ENCODE results near the gene PCCA. TPM values are rescaled to one million over a fixed set of nuclear protein-coding genes. Genes with fewer than 3 reads are reported as not detected.

Gene PCCA
- total and polyA plus RNA-seq, 4 donors: 17.7 to 37.4 (median 22.6) TPM

DNA sequence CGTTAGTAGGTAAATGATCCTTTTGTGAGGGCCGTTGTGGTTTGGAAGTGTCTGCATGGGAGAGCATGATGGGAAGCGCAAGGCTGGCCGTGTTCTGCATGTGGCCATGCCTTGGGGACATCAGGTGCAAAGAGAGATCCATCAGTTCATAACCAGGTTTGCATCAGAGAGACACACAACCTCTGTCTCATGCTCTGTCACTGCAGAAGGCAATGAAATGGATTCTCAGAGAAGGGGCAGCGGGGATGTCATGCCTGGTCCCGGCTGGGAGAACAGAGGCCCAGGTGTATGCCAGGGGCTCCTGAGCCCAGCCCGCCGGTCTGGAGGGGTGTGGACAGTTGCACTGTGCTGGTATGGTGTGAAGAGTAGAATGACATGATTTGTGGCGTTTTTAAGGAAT, 439.5 kb downstream of the PCCA start:
- no peak for ATAC-seq (ENCODE audit: low FRiP score)
- Histone ChIP-seq H3K9me3 (ENCODE audit: control insufficient read depth, low read length) (no peaks in the 10 kb centered on the region), H3K36me3 (ENCODE audit: control insufficient read depth in 1 of 2, insufficient read depth in 2 of 2, low read length in 1 of 2) (no peaks in the 10 kb centered on the region), H3K4me3 (ENCODE audit: low read length in 2 of 2) (no peak overlapping the region), H3K27ac (ENCODE audit: low read depth in 1 of 2, low read length in 2 of 2) (no peak overlapping the region), H3K4me1 (ENCODE audit: control insufficient read depth in 1 of 2, insufficient read depth in 2 of 2, low read length in 2 of 2) (no peaks in the 10 kb centered on the region), H3K27me3 (ENCODE audit: control insufficient read depth in 1 of 2, insufficient read depth in 2 of 2, low read length in 1 of 2) (no peaks in the 10 kb centered on the region)
- intact Hi-C loops (cut with DNase I): no loop called here
- 94 to 95% methylated on average over 9 of the region's 9 CpGs for WGBS, 2 donors
- DNase-seq: no peak

- intact Hi-C loops (cut with DNase I): no loop called here
These were observed 439.9 kb downstream of the PCCA start for GRCh38 chr13:100528820-100529219.

DNA sequence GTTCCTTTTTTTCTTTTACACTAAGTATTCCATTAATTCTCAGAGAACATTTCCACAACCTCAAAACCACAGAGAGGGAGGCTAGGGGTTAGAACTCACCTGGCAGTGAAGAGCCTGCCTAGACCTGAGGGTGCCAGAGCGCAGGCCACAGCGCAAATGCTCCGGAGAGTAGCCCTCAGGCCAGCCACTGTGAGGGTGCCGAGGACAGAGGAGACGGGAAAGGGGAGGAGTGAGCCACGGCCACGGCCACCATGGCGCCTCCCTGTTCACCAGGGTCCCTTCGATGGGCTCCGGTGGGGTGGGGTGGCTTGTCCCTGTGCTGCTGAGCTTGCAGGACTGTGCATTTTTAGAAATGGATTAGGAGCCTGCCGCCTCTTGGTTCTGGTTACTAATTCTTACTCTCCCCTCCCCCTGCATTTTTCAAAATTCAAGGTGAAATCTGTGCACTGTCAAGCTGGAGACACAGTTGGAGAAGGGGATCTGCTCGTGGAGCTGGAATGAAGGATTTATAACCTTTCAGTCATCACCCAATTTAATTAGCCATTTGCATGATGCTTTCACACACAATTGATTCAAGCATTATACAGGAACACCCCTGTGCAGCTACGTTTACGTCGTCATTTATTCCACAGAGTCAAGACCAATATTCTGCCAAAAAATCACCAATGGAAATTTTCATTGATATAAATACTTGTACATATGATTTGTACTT, 440.9 kb downstream of the PCCA start:
- WGBS, 2 donors: 95 to 97% methylated on average over 14 to 15 of the region's 15 CpGs
- Histone ChIP-seq H3K36me3 (ENCODE audit: control insufficient read depth in 1 of 2, insufficient read depth in 2 of 2, low read length in 1 of 2) (no peaks in the 10 kb centered on the region), H3K27ac (ENCODE audit: low read depth in 1 of 2, low read length in 2 of 2) (no peak overlapping the region), H3K27me3 (ENCODE audit: control insufficient read depth in 1 of 2, insufficient read depth in 2 of 2, low read length in 1 of 2) (no peaks in the 10 kb centered on the region), H3K4me1 (ENCODE audit: control insufficient read depth in 1 of 2, insufficient read depth in 2 of 2, low read length in 2 of 2) (no peaks in the 10 kb centered on the region), H3K9me3 (ENCODE audit: control insufficient read depth, low read length) (no peaks in the 10 kb centered on the region), H3K4me3 (ENCODE audit: low read length in 2 of 2) (no peak overlapping the region)
- no peak for DNase-seq
- intact Hi-C loops (cut with DNase I): no loop called here
- ATAC-seq (ENCODE audit: low FRiP score): no peak

More at GRCh38 chr13:100528820-100529219, 439.9 kb downstream of the PCCA start:
- H3K4me1 ChIP-seq (ENCODE audit: control insufficient read depth in 1 of 2, insufficient read depth in 2 of 2, low read length in 2 of 2): no peaks in the 10 kb centered on the region
- no peak overlapping the region for H3K4me3 ChIP-seq (ENCODE audit: low read length in 2 of 2)
- 94 to 95% methylated on average over 11 of the region's 11 CpGs for WGBS, 2 donors
- H3K36me3 ChIP-seq (ENCODE audit: control insufficient read depth in 1 of 2, insufficient read depth in 2 of 2, low read length in 1 of 2): no peaks in the 10 kb centered on the region
- ATAC-seq (ENCODE audit: low FRiP score) (no peak), DNase-seq (no peak)
- H3K27ac ChIP-seq (ENCODE audit: low read depth in 1 of 2, low read length in 2 of 2): no peak overlapping the region
- no peaks in the 10 kb centered on the region for H3K27me3 ChIP-seq (ENCODE audit: control insufficient read depth in 1 of 2, insufficient read depth in 2 of 2, low read length in 1 of 2)
- no peaks in the 10 kb centered on the region for H3K9me3 ChIP-seq (ENCODE audit: control insufficient read depth, low read length)

DNA sequence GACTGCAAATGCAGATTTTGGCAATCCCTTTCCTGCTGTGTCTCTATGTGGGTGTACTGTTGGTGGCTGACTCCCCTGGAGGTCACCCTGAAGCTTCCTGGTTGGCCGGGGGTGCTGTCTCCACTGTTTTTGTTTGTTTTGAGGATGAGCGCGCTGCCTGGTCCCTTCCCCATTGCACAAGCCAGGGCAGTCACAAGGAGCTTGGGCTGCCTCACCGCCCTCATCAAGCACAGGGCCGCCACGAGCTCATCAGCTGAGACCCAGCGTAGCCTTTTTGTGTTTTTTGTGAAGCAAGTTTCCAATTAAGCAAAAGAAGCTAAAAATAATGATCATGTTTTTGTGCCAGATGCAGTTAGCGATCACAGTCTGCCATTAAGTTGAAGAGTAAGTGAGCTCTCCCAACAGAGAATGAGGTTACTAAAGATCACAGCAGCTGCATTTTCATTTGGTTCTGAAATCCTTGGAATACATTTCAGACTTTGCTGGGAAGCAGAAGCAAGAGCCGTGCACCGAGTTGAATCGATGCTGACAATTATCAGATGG, 441.8 kb downstream of the PCCA start:
- WGBS, 2 donors: 87 to 91% methylated on average over 11 of the region's 11 CpGs
- no peak overlapping the region for H3K4me3 ChIP-seq (ENCODE audit: low read length in 2 of 2)
- ATAC-seq (ENCODE audit: low FRiP score): peak; percentile 59
- no peaks in the 10 kb centered on the region for H3K9me3 ChIP-seq (ENCODE audit: control insufficient read depth, low read length)
- intact Hi-C loops (cut with DNase I): no loop called here
- H3K4me1 ChIP-seq (ENCODE audit: control insufficient read depth in 1 of 2, insufficient read depth in 2 of 2, low read length in 2 of 2): no peaks in the 10 kb centered on the region
- H3K27me3 ChIP-seq (ENCODE audit: control insufficient read depth in 1 of 2, insufficient read depth in 2 of 2, low read length in 1 of 2): no peaks in the 10 kb centered on the region
- no peaks in the 10 kb centered on the region for H3K36me3 ChIP-seq (ENCODE audit: control insufficient read depth in 1 of 2, insufficient read depth in 2 of 2, low read length in 1 of 2)
- no peak overlapping the region for H3K27ac ChIP-seq (ENCODE audit: low read depth in 1 of 2, low read length in 2 of 2)
- no peak for DNase-seq

DNA sequence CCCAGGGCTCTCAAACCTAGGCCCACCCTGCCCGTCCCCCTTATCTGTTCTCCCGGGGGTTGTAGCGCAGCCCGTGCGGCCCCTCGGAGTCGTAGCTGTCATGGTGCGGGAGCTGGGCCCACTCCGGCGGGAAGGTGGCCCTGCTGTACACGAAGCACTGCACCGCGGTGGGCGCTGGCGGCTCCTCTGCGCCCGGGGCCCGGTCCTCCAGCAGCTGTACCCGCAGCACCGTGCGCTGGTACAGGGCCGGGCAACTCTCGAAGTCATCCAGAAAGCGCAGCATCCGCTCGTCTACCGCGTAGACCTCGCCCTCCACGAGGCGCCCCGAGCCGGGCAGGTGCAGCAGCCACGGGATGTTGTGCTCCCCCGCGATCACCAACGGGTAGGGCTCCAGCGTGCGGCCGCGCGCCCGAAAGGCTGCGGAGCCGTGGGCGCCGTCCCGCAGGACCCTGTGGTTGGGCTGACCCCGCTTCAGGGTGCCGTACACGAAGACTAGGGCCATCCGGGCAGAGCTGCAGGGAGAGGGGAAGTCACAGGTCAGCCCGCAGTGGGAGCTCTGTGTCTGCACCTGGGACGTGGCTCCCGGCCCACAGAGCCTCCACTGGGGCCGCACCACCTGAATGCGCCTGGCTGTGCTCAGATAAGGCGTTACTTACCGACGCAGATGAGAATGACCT, 443.3 kb downstream of the PCCA start:
- intact Hi-C loops (cut with DNase I): no loop called here
- Histone ChIP-seq H3K36me3 (ENCODE audit: control insufficient read depth in 1 of 2, insufficient read depth in 2 of 2, low read length in 1 of 2) (no peaks in the 10 kb centered on the region), H3K4me3 (ENCODE audit: low read length in 2 of 2) (no peak overlapping the region), H3K9me3 (ENCODE audit: control insufficient read depth, low read length) (no peaks in the 10 kb centered on the region), H3K27me3 (ENCODE audit: control insufficient read depth in 1 of 2, insufficient read depth in 2 of 2, low read length in 1 of 2) (no peaks in the 10 kb centered on the region), H3K27ac (ENCODE audit: low read depth in 1 of 2, low read length in 2 of 2) (no peak overlapping the region), H3K4me1 (ENCODE audit: control insufficient read depth in 1 of 2, insufficient read depth in 2 of 2, low read length in 2 of 2) (no peaks in the 10 kb centered on the region)
- DNase-seq: no peak
- no peak for ATAC-seq (ENCODE audit: low FRiP score)
- 97% methylated on average over 59 to 60 of the region's 60 CpGs for WGBS, 2 donors

DNA sequence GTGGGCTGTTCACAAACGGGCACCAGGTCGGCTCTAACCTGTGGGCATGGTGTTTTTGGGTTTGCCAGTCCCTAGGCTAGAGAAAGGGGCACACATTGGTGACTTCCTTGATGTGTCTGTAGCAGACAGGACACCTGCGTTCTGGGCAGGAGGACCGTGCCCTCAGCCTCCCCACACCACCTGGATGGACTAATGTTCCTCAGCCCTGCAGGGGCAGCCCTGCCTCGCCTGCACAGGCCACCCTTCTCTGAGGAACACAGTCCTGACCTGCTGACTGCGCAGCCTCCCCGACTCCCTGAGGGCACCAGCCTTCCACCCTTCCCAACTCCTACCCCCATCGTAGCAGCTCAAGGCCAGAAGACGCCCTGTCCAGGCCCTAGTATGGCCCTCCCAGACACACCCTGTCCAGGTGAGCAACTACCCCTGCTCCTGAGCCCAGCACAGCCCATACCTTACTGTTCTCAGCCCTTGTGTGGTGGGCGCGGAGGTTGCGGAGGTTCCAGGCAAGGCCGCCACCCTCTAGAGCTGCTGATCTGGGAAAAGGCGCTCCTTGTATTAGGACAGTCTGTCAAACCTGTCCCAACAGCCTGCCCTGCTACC, 444.0 kb downstream of the PCCA start:
- no peaks in the 10 kb centered on the region for H3K36me3 ChIP-seq (ENCODE audit: control insufficient read depth in 1 of 2, insufficient read depth in 2 of 2, low read length in 1 of 2)
- no peak overlapping the region for H3K27ac ChIP-seq (ENCODE audit: low read depth in 1 of 2, low read length in 2 of 2)
- WGBS, 2 donors: 96 to 98% methylated on average over 14 of the region's 14 CpGs
- H3K4me3 ChIP-seq (ENCODE audit: low read length in 2 of 2): no peak overlapping the region
- H3K27me3 ChIP-seq (ENCODE audit: control insufficient read depth in 1 of 2, insufficient read depth in 2 of 2, low read length in 1 of 2): no peaks in the 10 kb centered on the region
- no peaks in the 10 kb centered on the region for H3K4me1 ChIP-seq (ENCODE audit: control insufficient read depth in 1 of 2, insufficient read depth in 2 of 2, low read length in 2 of 2)
- ATAC-seq (ENCODE audit: low FRiP score) (no peak), DNase-seq (no peak)
- intact Hi-C loops (cut with DNase I): no loop called here
- no peaks in the 10 kb centered on the region for H3K9me3 ChIP-seq (ENCODE audit: control insufficient read depth, low read length)

- no peak for DNase-seq
- H3K36me3 ChIP-seq (ENCODE audit: control insufficient read depth in 1 of 2, insufficient read depth in 2 of 2, low read length in 1 of 2): no peaks in the 10 kb centered on the region
- 94 to 95% methylated on average over 19 of the region's 19 CpGs for WGBS, 2 donors
- no peaks in the 10 kb centered on the region for H3K27me3 ChIP-seq (ENCODE audit: control insufficient read depth in 1 of 2, insufficient read depth in 2 of 2, low read length in 1 of 2)
- H3K9me3 ChIP-seq (ENCODE audit: control insufficient read depth, low read length): no peaks in the 10 kb centered on the region
- intact Hi-C loops (cut with DNase I): no loop called here
- H3K4me1 ChIP-seq (ENCODE audit: control insufficient read depth in 1 of 2, insufficient read depth in 2 of 2, low read length in 2 of 2): no peaks in the 10 kb centered on the region
- H3K4me3 ChIP-seq (ENCODE audit: low read length in 2 of 2): no peak overlapping the region
- no peak for ATAC-seq (ENCODE audit: low FRiP score)
- no peak overlapping the region for H3K27ac ChIP-seq (ENCODE audit: low read depth in 1 of 2, low read length in 2 of 2)
These were observed 444.7 kb downstream of the PCCA start for GRCh38 chr13:100533588-100534041.

GRCh38 chr13:100534147-100534843, 445.4 kb downstream of the PCCA start:
- ATAC-seq (ENCODE audit: low FRiP score) (no peak), DNase-seq (peak in 1 of 2 donors; percentile 70)
- Histone ChIP-seq H3K36me3 (ENCODE audit: control insufficient read depth in 1 of 2, insufficient read depth in 2 of 2, low read length in 1 of 2) (no peaks in the 10 kb centered on the region), H3K4me1 (ENCODE audit: control insufficient read depth in 1 of 2, insufficient read depth in 2 of 2, low read length in 2 of 2) (no peaks in the 10 kb centered on the region), H3K4me3 (ENCODE audit: low read length in 2 of 2) (no peak overlapping the region), H3K27me3 (ENCODE audit: control insufficient read depth in 1 of 2, insufficient read depth in 2 of 2, low read length in 1 of 2) (no peaks in the 10 kb centered on the region), H3K9me3 (ENCODE audit: control insufficient read depth, low read length) (no peaks in the 10 kb centered on the region), H3K27ac (ENCODE audit: low read depth in 1 of 2, low read length in 2 of 2) (no peak overlapping the region)
- 93 to 96% methylated on average over 13 of the region's 13 CpGs for WGBS, 2 donors
- intact Hi-C loops (cut with DNase I): no loop called here

Measured in aorta (tissue), 5 donors.